Mucosa of descending colon (tissue), 3 donors: ENCODE data around the gene SRRT. TPM values are rescaled to one million over a fixed set of nuclear protein-coding genes. Genes with fewer than 3 reads are reported as not detected.

ENCODE experiments used
- ATAC-seq: fragments of 200-7000 bp; cut with Tn5 transposase; one replicate; pipeline ENCODE4 v1.9.1; 2020; ENCODE audit warnings: mild to moderate bottlenecking, moderate library complexity
- DNase-seq, 3 donors: peaks; one replicate each; pipeline ENCODE4 v3.0.0-alpha.2; 2020
- H3K36me3 ChIP-seq: fragments of 200-600 bp; one replicate; pipeline ENCODE4 v1.8.0; 2021; ENCODE audit warnings: low read depth, mild to moderate bottlenecking
- H3K4me1 ChIP-seq: fragments of 200-600 bp; one replicate; pipeline ENCODE4 v1.8.0; 2021; ENCODE audit warnings: low read depth, mild to moderate bottlenecking
- H3K4me3 ChIP-seq: fragments of 200-600 bp; one replicate; pipeline ENCODE4 v1.8.0; 2021; ENCODE audit warnings: mild to moderate bottlenecking
- H3K9me3 ChIP-seq: fragments of 200-600 bp; one replicate; pipeline ENCODE4 v1.8.0; 2021; ENCODE audit warnings: mild to moderate bottlenecking
- CTCF ChIP-seq: fragments of 200-600 bp; IDR thresholded peaks from one replicate; pipeline ENCODE4 v1.8.0; 2022; ENCODE audit warnings: antibody characterized with exemption, mild to moderate bottlenecking
- intact Hi-C, 2 donors: fragments of 100-400 bp; cut with DNase I in 1 of 2; cut with micrococcal nuclease in 1 of 2; formaldehyde crosslinking; loops; one replicate each; pipeline versions ENCODE4 v1.11.0 to v1.11.1; 2022; cut with DNase I, micrococcal nuclease
- long read RNA-seq, 2 donors: library from polyadenylated mRNA; unstranded; transcript quantifications; one replicate each; pipeline ENCODE4 v2.0.0, GENCODE V29; 2019 to 2021
- total RNA-seq, 3 donors: library from RNA; stranded (reverse); fragmentation: NEBNext Ultra II Directional in 2 of 3; extraction: Animal tissue kit (Norgen Biotek cat#: 25700) in 2 of 3; gene quantifications; one replicate each; pipeline versions ENCODE4 v1.2.1 to v1.2.4, GENCODE V29; 2021 to 2023
- donor health status: DM: no; HTN: no; CAD: no; lungs with moderate emphysema.
- donor health status: DM: no; HTN: no; CAD: no.
- donor health status: DM: no; HTN: yes; CAD: no.

The SRRT gene
- 100 to 1,000 TPM; 112 to 129 (median 120) TPM for total RNA-seq
- long read RNA-seq, donor 1, transcript SRRT-217 (20 exons, 2,893 nt), result minor isoform, 6 of 147 reads
- long read RNA-seq, donor 1, transcript SRRT-213 (20 exons, 2,905 nt), result major isoform, 38 of 147 reads
- long read RNA-seq, donor 1, transcript SRRT-215 (20 exons, 2,964 nt), result minor isoform, 29 of 147 reads
- long read RNA-seq, donor 1, transcript SRRT-216 (20 exons, 2,955 nt), result minor isoform, 13 of 147 reads
- long read RNA-seq, donor 1, partial matches to known transcripts, result 43 of 147 reads
- long read RNA-seq, donor 1, other reads (novel, unspliced or antisense), result 17 of 147 reads
- long read RNA-seq, donor 2, transcript SRRT-213 (20 exons, 2,905 nt), result major isoform, 10 of 34 reads
- long read RNA-seq, donor 2, transcript SRRT-215 (20 exons, 2,964 nt), result minor isoform, 6 of 34 reads
- long read RNA-seq, donor 2, partial matches to known transcripts, result 13 of 34 reads
- long read RNA-seq, donor 2, other reads (novel, unspliced or antisense), result 2 of 34 reads

GRCh38 chr7:100874577-100875355, at the start of gene SRRT:
Gene SRRT, plus strand, starts transcription at chr7:100875103. Its CDS starts 488 bp downstream, at chr7:100875591.
- H3K4me3 ChIP-seq, result peak within 1 kb of the TSS; percentile 79
- ATAC-seq, result peak; percentile 98

GRCh38 chr7:100825215-100825671, 49.7 kb upstream of the SRRT start:
- intact Hi-C loops, result no loop called here
- DNase-seq (peak in 1 of 3 donors; percentile 51), ATAC-seq (peak; percentile 48)
- H3K4me3 ChIP-seq, result no peak overlapping the region
- no peak for TF ChIP-seq CTCF
- peaks cover 11% of the 10 kb centered on the region for H3K4me1 ChIP-seq
- H3K9me3 ChIP-seq, result no peaks in the 10 kb centered on the region
- peaks cover 4% of the 10 kb centered on the region for H3K36me3 ChIP-seq

More at GRCh38 chr7:100874577-100875355, at the start of gene SRRT:
- intact Hi-C loops, result no loop called here
- DNase-seq, result peak; percentile 99
- no peaks in the 10 kb centered on the region for H3K36me3 ChIP-seq
- no peaks in the 10 kb centered on the region for H3K9me3 ChIP-seq
- H3K4me1 ChIP-seq, result peaks cover 23% of the 10 kb centered on the region
- peak; percentile 50 for TF ChIP-seq CTCF

GRCh38 chr7:100825751-100826513, 49.0 kb upstream of the SRRT start:
- intact Hi-C loops, result no loop called here
- Histone ChIP-seq H3K9me3 (no peaks in the 10 kb centered on the region), H3K4me3 (peak overlapping the region; percentile 42), H3K36me3 (peaks cover 4% of the 10 kb centered on the region), H3K4me1 (peaks cover 11% of the 10 kb centered on the region)
- DNase-seq (peak in 2 of 3 donors; percentile 38 to 49), ATAC-seq (peak; percentile 56)
- TF ChIP-seq CTCF, result no peak

- peak; percentile 45 for ATAC-seq
- peak overlapping the region; percentile 42 for H3K4me3 ChIP-seq
- H3K4me1 ChIP-seq, result peaks cover 11% of the 10 kb centered on the region
- no peak for TF ChIP-seq CTCF
- peak; percentile 48 to 59 (median 55) for DNase-seq
- H3K36me3 ChIP-seq, result peaks cover 4% of the 10 kb centered on the region
- intact Hi-C loops, result no loop called here
- H3K9me3 ChIP-seq, result no peaks in the 10 kb centered on the region
These were observed 48.2 kb upstream of the SRRT start for GRCh38 chr7:100826514-100827329.
